ENCODE measurements around the gene HS3ST4.

The HS3ST4 gene

GRCh38 chr16:26155221-26155620, 463.5 kb downstream of the HS3ST4 start:
- Histone ChIP-seq H3K27ac (ENCODE audit: low read depth, low read length) (no peak overlapping the region), H3K9ac (ENCODE audit: low read depth in 1 of 2, low read length in 2 of 2) (no peak overlapping the region), H3K4me3 (ENCODE audit: low read depth in 1 of 2, low read length in 2 of 2) (no peak overlapping the region), H3K4me1 (ENCODE audit: control insufficient read depth in 1 of 2, insufficient read depth in 2 of 2, low read length in 2 of 2) (no peaks in the 10 kb centered on the region), H3K36me3 (ENCODE audit: control insufficient read depth in 1 of 2, insufficient read depth in 2 of 2, low read length in 2 of 2) (no peaks in the 10 kb centered on the region), H3K9me3 (ENCODE audit: control insufficient read depth in 1 of 2, low read length in 2 of 2) (peaks cover 0 to 8% of the 10 kb centered on the region in 2 donors), H3K27me3 (ENCODE audit: control insufficient read depth in 1 of 2, insufficient read depth in 2 of 2, low read length in 2 of 2) (no peaks in the 10 kb centered on the region)

DNA sequence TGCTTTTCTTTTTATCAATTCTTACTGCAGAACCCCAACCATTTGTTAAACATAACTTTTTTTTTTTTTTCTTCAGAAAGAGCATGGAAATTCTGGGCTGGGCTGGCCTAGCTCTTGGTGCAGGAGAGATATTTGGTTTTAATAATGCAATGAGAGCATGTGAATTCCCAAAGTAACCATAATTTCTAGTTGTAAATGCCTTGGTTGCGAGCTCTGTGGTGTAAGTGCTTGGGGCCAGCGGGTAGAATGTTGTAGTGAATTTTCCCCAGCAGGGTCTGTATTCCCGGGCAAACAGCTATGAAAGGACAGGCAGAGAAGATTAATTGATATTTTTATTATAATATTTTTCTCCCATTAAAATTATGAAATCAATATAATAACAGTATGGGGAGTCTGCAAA, 465.6 kb downstream of the HS3ST4 start:
- Histone ChIP-seq H3K9ac (ENCODE audit: low read depth in 1 of 2, low read length in 2 of 2) (no peak overlapping the region), H3K36me3 (ENCODE audit: control insufficient read depth in 1 of 2, insufficient read depth in 2 of 2, low read length in 2 of 2) (no peaks in the 10 kb centered on the region), H3K9me3 (ENCODE audit: control insufficient read depth in 1 of 2, low read length in 2 of 2) (peaks cover 0 to 8% of the 10 kb centered on the region in 2 donors), H3K27ac (ENCODE audit: low read depth, low read length) (no peak overlapping the region), H3K27me3 (ENCODE audit: control insufficient read depth in 1 of 2, insufficient read depth in 2 of 2, low read length in 2 of 2) (no peaks in the 10 kb centered on the region), H3K4me3 (ENCODE audit: low read depth in 1 of 2, low read length in 2 of 2) (no peak overlapping the region), H3K4me1 (ENCODE audit: control insufficient read depth in 1 of 2, insufficient read depth in 2 of 2, low read length in 2 of 2) (no peaks in the 10 kb centered on the region)

GRCh38 chr16:26158142-26158759, 466.5 kb downstream of the HS3ST4 start:
- H3K36me3 ChIP-seq (ENCODE audit: control insufficient read depth in 1 of 2, insufficient read depth in 2 of 2, low read length in 2 of 2), result no peaks in the 10 kb centered on the region
- H3K27me3 ChIP-seq (ENCODE audit: control insufficient read depth in 1 of 2, insufficient read depth in 2 of 2, low read length in 2 of 2), result no peaks in the 10 kb centered on the region
- H3K4me1 ChIP-seq (ENCODE audit: control insufficient read depth in 1 of 2, insufficient read depth in 2 of 2, low read length in 2 of 2), result no peaks in the 10 kb centered on the region
- H3K4me3 ChIP-seq (ENCODE audit: low read depth in 1 of 2, low read length in 2 of 2), result no peak overlapping the region
- no peak overlapping the region for H3K9ac ChIP-seq (ENCODE audit: low read depth in 1 of 2, low read length in 2 of 2)
- H3K27ac ChIP-seq (ENCODE audit: low read depth, low read length), result no peak overlapping the region
- H3K9me3 ChIP-seq (ENCODE audit: control insufficient read depth in 1 of 2, low read length in 2 of 2), result peaks cover 0 to 8% of the 10 kb centered on the region in 2 donors

DNA sequence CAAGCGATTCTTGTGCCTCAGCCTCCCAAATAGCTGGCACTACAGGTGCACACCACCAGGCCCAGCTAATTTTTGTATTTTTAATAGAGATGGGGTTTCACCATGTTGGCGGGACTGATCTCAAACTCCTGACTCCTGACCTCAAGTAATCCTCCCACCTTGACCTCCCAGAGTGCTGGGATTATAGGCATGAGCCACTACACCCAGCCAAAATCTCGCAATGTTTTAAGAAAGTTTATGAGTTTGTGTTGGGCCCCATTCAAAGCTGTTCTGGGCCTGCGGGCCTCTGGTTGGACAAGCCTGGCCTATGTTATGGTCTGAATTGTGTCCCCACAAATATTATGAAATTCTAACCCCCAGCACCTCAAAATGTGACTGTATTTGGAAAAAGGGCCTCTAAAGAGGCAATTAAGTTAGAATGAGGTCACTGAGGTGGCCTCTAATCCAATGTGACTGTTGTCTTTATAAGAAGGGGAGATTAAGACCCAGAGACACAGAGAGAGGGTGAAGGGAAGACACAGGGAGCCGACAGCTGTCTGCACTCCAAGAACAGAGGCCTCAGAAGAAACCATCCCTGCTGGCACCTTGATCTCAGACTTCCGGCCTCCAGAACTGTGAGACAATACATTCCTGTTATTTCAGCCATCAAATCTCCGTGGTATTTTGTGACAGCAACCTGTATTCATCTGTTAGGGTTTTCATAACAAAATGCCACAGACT, 469.9 kb downstream of the HS3ST4 start:
- no peak overlapping the region for H3K4me3 ChIP-seq (ENCODE audit: low read depth in 1 of 2, low read length in 2 of 2)
- no peak overlapping the region for H3K9ac ChIP-seq (ENCODE audit: low read depth in 1 of 2, low read length in 2 of 2)
- no peaks in the 10 kb centered on the region for H3K36me3 ChIP-seq (ENCODE audit: control insufficient read depth in 1 of 2, insufficient read depth in 2 of 2, low read length in 2 of 2)
- H3K4me1 ChIP-seq (ENCODE audit: control insufficient read depth in 1 of 2, insufficient read depth in 2 of 2, low read length in 2 of 2), result no peaks in the 10 kb centered on the region
- H3K9me3 ChIP-seq (ENCODE audit: control insufficient read depth in 1 of 2, low read length in 2 of 2), result peaks cover 0 to 8% of the 10 kb centered on the region in 2 donors
- no peak overlapping the region for H3K27ac ChIP-seq (ENCODE audit: low read depth, low read length)
- H3K27me3 ChIP-seq (ENCODE audit: control insufficient read depth in 1 of 2, insufficient read depth in 2 of 2, low read length in 2 of 2), result no peaks in the 10 kb centered on the region

DNA sequence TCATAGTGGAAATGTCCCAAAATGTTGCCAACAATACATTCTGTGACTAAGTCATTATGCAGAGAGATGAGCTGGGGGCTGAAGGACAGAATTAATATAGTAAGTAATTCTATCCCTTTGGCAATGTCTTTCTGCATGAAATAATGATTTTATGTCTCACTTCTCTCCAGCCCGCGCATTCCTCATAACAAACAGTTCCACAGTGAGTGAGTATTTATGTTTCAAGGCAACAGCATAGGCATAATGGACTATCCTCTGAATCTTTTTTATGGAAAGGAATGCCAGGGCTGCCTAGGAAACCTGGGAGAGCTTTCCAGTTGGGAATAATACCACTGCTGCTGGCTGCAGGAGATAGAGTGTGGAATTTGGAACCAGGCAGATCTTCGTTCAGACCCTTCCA, 477.7 kb downstream of the HS3ST4 start:
- Histone ChIP-seq H3K4me3 (ENCODE audit: low read depth in 1 of 2, low read length in 2 of 2) (no peak overlapping the region), H3K4me1 (ENCODE audit: control insufficient read depth in 1 of 2, insufficient read depth in 2 of 2, low read length in 2 of 2) (no peaks in the 10 kb centered on the region), H3K27me3 (ENCODE audit: control insufficient read depth in 1 of 2, insufficient read depth in 2 of 2, low read length in 2 of 2) (no peaks in the 10 kb centered on the region), H3K9me3 (ENCODE audit: control insufficient read depth in 1 of 2, low read length in 2 of 2) (peaks cover 0 to 14% of the 10 kb centered on the region in 2 donors), H3K27ac (ENCODE audit: low read depth, low read length) (no peak overlapping the region), H3K36me3 (ENCODE audit: control insufficient read depth in 1 of 2, insufficient read depth in 2 of 2, low read length in 2 of 2) (no peaks in the 10 kb centered on the region), H3K9ac (ENCODE audit: low read depth in 1 of 2, low read length in 2 of 2) (no peak overlapping the region)

- Histone ChIP-seq H3K4me1 (ENCODE audit: control insufficient read depth in 1 of 2, insufficient read depth in 2 of 2, low read length in 2 of 2) (no peaks in the 10 kb centered on the region), H3K27ac (ENCODE audit: low read depth, low read length) (no peak overlapping the region), H3K4me3 (ENCODE audit: low read depth in 1 of 2, low read length in 2 of 2) (no peak overlapping the region), H3K36me3 (ENCODE audit: control insufficient read depth in 1 of 2, insufficient read depth in 2 of 2, low read length in 2 of 2) (no peaks in the 10 kb centered on the region), H3K27me3 (ENCODE audit: control insufficient read depth in 1 of 2, insufficient read depth in 2 of 2, low read length in 2 of 2) (no peaks in the 10 kb centered on the region), H3K9me3 (ENCODE audit: control insufficient read depth in 1 of 2, low read length in 2 of 2) (peaks cover under 1 to 6% of the 10 kb centered on the region in 2 donors), H3K9ac (ENCODE audit: low read depth in 1 of 2, low read length in 2 of 2) (no peak overlapping the region)
Measured at GRCh38 chr16:26175944-26176343, 484.2 kb downstream of the HS3ST4 start.

- H3K4me1 ChIP-seq (ENCODE audit: control insufficient read depth in 1 of 2, insufficient read depth in 2 of 2, low read length in 2 of 2), result no peaks in the 10 kb centered on the region
- H3K27me3 ChIP-seq (ENCODE audit: control insufficient read depth in 1 of 2, insufficient read depth in 2 of 2, low read length in 2 of 2), result no peaks in the 10 kb centered on the region
- no peak overlapping the region for H3K9ac ChIP-seq (ENCODE audit: low read depth in 1 of 2, low read length in 2 of 2)
- H3K36me3 ChIP-seq (ENCODE audit: control insufficient read depth in 1 of 2, insufficient read depth in 2 of 2, low read length in 2 of 2), result no peaks in the 10 kb centered on the region
- peaks cover 0 to 2% of the 10 kb centered on the region in 2 donors for H3K9me3 ChIP-seq (ENCODE audit: control insufficient read depth in 1 of 2, low read length in 2 of 2)
- no peak overlapping the region for H3K27ac ChIP-seq (ENCODE audit: low read depth, low read length)
- no peak overlapping the region for H3K4me3 ChIP-seq (ENCODE audit: low read depth in 1 of 2, low read length in 2 of 2)
Measured at GRCh38 chr16:26177438-26177837, 485.7 kb downstream of the HS3ST4 start.

DNA sequence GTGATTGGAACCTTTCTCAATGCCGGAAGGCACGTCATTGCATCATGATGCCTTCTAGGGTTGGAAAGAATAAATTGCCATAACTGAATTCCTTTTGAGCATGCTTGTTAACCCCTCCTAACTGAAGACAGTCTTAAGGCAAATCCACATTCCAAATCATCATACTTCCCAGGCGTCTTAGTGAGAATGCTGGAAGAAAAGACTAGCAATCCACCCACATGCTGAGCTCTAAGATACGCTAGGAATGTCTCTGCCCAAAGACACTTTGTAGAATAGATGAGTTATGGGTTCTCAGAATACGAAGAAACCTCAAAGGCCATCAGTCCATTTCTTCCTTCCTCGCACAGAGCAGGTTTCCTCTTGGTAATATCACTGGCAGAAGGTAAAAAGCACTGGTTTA, 486.5 kb downstream of the HS3ST4 start:
- no peaks in the 10 kb centered on the region for H3K36me3 ChIP-seq (ENCODE audit: control insufficient read depth in 1 of 2, insufficient read depth in 2 of 2, low read length in 2 of 2)
- no peak overlapping the region for H3K9ac ChIP-seq (ENCODE audit: low read depth in 1 of 2, low read length in 2 of 2)
- no peaks in the 10 kb centered on the region for H3K4me1 ChIP-seq (ENCODE audit: control insufficient read depth in 1 of 2, insufficient read depth in 2 of 2, low read length in 2 of 2)
- no peak overlapping the region for H3K4me3 ChIP-seq (ENCODE audit: low read depth in 1 of 2, low read length in 2 of 2)
- no peaks in the 10 kb centered on the region for H3K27me3 ChIP-seq (ENCODE audit: control insufficient read depth in 1 of 2, insufficient read depth in 2 of 2, low read length in 2 of 2)
- H3K27ac ChIP-seq (ENCODE audit: low read depth, low read length), result no peak overlapping the region
- peaks cover 0 to 2% of the 10 kb centered on the region in 2 donors for H3K9me3 ChIP-seq (ENCODE audit: control insufficient read depth in 1 of 2, low read length in 2 of 2)

GRCh38 chr16:26186091-26186615, 494.4 kb downstream of the HS3ST4 start:
- H3K36me3 ChIP-seq (ENCODE audit: control insufficient read depth in 1 of 2, insufficient read depth in 2 of 2, low read length in 2 of 2), result no peaks in the 10 kb centered on the region
- H3K9me3 ChIP-seq (ENCODE audit: control insufficient read depth in 1 of 2, low read length in 2 of 2), result no peaks in the 10 kb centered on the region
- H3K27ac ChIP-seq (ENCODE audit: low read depth, low read length), result no peak overlapping the region

More at GRCh38 chr16:26186091-26186615, 494.4 kb downstream of the HS3ST4 start:
- H3K27me3 ChIP-seq (ENCODE audit: control insufficient read depth in 1 of 2, insufficient read depth in 2 of 2, low read length in 2 of 2), result no peaks in the 10 kb centered on the region
- H3K4me1 ChIP-seq (ENCODE audit: control insufficient read depth in 1 of 2, insufficient read depth in 2 of 2, low read length in 2 of 2), result no peaks in the 10 kb centered on the region
- H3K9ac ChIP-seq (ENCODE audit: low read depth in 1 of 2, low read length in 2 of 2), result no peak overlapping the region
- no peak overlapping the region for H3K4me3 ChIP-seq (ENCODE audit: low read depth in 1 of 2, low read length in 2 of 2)
